ENCODE measurements around the gene MACROD2. TPM values are rescaled to one million over a fixed set of nuclear protein-coding genes. Genes with fewer than 3 reads are reported as not detected.

Gene MACROD2
- total RNA-seq, 1 experiment from 2014 or later: 0.02 TPM

DNA sequence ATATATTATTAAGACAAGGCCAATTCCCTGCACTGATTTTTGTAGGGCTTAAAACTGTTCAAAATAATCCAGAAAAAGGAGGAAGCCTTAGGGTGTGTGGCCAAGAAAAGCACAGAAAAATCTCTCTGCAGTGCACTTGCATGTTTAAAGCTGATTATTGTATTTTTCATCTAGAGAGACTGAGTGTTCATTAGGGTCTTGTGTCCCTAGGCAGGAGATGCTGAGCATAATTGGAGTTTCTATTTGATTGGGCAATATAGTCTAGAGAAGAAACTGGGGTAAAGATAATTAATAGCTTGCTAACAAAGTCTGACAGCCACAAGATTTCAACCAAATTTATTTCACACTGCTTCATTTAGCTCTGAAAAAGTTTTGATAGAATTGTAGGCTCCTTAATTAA, 339.7 kb downstream of the MACROD2 start:
- no peak for DNase-seq (ENCODE audit: low spot score)

DNA sequence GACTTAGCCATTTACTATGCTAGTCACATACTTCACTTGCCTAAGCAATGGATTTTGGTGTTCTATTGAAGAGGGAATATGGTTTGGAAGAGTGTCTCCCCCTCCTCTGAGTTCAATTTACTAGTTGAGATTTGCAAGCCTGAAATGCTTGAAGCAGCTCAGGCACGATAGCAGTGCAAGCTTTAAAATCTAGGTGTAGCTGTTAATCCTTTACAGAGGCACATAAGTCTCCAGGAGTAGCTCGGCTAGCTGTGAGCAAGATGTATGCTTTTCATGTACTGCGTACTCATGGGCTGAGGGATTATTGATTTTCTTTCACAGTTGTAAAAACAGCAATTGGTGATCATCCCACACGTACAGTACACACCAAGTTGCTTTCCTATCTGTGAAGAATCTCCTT, 341.4 kb downstream of the MACROD2 start:
- DNase-seq (ENCODE audit: low spot score): peak; percentile 5

DNA sequence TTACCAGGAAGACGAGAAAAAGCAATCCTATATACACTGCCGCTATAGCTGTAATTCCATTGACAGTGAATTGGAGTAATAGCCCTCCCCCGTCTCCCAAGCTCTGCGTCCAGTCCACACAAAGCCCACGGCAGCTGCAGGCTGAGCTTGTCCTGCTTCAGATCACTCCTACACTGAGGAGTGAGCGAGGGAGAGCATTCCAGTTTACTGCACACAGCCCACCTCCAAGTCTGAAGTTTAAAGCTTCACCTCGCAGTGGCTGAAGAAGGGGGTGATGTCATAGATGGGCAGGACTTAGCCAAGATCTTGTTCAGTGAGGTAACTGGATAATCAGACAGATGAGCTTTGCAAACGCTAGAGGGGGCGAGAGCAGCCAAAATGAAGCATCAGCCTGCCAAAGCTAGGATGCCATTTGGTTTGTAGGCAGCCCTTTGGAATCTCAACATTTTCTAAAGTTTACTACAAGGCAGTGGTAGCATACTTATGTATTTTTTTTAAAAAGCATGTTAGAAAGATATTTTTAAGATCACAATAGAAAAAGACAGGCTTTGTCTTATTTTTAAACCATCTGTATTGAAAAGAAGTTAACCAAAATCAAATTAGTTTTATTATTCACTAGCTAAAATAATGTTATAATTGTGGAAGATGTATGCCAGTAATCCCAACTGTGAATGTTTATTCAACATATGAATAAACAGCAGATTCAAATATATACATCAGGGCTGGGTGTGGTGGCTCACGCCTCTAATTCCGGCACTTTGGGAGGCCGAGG, 342.3 kb downstream of the MACROD2 start, which contains the start of gene FLRT3:
FLRT3 (minus strand) TSS at position 213 of the 772 bp plus-strand sequence. CDS start 10,106 bp downstream, outside the sequence.
- peak; percentile 93 for DNase-seq (ENCODE audit: low spot score)

DNA sequence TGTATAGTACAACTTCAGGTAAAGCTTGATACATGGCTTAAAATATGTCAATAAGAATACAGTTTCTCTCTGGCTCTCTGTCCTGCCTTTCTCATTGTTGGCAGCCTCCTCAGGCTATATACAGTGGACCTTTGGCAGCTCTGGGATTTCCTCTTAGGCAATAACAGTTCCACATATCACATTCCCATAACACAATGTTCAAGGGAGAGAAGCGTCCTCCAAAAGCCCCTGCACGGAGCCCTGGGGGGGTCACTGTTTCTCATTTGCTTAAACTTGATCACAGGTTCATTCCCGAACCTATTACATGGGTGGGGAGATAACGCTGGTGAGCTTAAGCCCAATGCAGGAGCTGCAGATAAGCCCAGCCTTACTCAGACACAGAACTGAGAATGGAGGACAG, 346.5 kb downstream of the MACROD2 start:
- no peak for DNase-seq (ENCODE audit: low spot score)

DNA sequence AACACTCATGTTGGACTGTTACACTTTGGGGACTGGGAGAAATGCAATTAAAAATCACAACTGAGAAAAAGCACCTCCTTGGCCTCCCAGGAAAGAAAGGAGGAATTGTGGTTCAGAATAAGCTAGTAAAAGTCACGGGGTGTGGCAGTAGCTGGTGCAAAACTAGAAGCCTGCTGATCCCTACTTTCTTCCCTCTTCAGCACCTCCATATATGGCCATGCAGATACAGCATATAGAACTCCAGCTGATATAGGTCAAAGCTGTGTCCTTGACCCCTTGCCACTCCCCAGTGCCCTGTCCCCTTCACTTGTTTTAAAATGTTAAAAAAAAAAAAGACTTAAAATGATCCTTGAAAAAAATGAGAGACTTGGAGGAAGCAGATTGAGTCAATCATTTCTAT, 347.6 kb downstream of the MACROD2 start:
- DNase-seq (ENCODE audit: low spot score): no peak

- no peak for DNase-seq (ENCODE audit: low spot score)
These were observed 348.3 kb downstream of the MACROD2 start for GRCh38 chr20:14343491-14344065.

GRCh38 chr20:14344746-14345145, 349.4 kb downstream of the MACROD2 start:
- no peak for DNase-seq (ENCODE audit: low spot score)

GRCh38 chr20:14355791-14356190, 360.5 kb downstream of the MACROD2 start:
- no peak for DNase-seq (ENCODE audit: low spot score)

GRCh38 chr20:14360416-14360815, 365.1 kb downstream of the MACROD2 start:
- peak; percentile 25 for DNase-seq (ENCODE audit: low spot score)

DNA sequence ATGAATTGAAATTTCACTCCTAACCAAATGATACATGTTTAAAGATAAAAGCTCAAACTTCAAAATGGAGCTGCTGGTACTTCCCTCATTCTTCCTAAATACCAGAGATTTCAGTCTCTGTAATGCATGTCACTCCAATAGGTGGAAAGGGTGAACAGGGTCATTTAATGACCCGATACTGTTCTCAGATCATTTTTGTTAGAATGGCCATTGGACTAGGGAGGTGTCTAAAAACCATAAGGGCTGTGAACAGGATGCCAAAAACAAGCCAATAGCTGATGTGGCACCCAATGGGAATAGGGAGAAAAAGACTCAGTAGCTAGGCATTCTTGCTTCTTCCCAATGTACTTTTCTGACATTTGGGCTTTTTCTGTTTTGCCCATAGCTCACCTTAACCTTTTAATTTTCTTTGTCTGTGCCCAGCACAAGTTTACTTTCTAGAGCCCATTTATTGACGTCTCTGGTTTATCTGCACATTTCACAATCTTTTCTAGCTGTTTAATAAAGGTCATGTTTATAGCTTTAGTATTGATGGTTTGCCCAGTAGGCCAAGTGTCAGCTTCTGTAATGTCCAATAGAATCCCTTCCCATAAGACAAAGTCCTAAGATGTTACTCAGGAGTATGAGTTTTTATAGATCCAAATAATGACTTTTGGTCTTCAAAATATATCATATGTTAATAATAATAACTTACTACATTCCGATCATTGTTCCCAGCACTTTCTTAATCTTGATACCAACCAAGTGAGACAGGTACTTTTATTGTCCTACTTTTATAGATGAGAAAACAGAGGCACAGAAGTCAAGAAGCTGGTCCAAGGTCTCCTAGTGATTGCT, 366.4 kb downstream of the MACROD2 start:
- DNase-seq (ENCODE audit: low spot score): no peak

- DNase-seq (ENCODE audit: low spot score): no peak
These were observed 378.9 kb downstream of the MACROD2 start for GRCh38 chr20:14374196-14374595.

DNA sequence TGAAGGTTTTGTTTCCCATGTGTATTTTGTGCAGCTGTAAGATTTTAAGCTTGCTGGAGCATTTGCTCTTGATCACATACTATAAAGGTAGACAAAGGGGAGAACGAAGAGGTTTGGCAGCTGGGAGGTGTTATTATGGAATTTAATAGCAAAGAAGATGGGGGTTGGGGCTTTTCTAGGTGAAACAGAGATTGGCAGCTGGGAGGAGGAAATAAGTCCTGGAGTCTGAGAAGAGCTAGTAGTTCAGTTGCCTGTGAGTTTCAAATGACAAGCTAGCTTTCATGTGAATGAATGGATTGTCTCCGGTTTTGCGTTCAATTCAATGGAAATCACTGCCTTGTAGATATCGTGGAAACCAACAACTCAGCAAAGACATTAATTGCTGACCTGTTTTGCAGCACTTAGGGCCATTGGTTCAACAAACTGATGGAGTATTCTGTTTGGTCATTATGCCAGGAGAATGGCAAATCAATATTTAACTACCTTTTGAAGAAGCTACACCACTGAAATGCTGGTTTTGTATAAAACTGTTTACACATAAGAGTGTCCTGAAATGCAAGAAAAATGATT, 380.2 kb downstream of the MACROD2 start:
- DNase-seq (ENCODE audit: low spot score): no peak

- DNase-seq (ENCODE audit: low spot score): no peak
These were observed 383.0 kb downstream of the MACROD2 start for GRCh38 chr20:14378326-14378725.

GRCh38 chr20:14383335-14383734, 388.0 kb downstream of the MACROD2 start:
- no peak for DNase-seq (ENCODE audit: low spot score)

DNA sequence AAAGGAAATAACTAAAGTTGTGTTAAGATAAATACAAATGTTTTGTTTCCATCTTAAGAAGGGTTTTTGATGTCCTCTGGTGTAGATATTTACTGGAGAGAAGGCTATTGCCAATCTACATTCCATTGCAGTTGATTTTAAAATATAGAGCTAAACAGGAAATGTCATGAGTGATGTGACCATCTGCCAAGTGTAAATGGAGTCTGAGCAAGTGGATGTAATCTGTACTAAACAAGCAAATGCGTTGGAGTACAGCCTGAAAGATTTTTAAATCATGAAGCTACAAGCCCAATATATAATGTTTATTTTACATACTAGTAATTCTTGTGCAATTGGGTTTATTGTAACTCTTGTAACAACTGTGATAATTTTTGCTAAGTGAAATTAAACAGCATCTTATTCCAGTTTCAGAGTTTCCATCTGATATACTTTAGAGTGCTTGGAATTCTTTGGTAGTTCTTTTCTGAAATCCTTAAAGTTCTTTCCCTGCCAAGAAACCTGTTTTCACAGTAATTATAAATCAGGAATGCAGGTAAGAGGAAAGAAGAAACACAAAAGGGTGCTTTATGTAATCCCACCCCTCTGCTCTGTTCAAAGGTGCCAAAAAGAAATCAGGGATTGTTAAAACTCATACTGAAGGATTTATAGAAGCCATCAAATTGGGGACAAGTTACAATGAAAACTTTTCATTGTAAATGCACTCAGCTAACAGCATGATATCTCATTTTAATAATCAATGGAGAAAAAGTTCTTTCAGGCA, 389.3 kb downstream of the MACROD2 start:
- no peak for DNase-seq (ENCODE audit: low spot score)

GRCh38 chr20:14385176-14385740, 389.9 kb downstream of the MACROD2 start:
- no peak for DNase-seq (ENCODE audit: low spot score)

DNA sequence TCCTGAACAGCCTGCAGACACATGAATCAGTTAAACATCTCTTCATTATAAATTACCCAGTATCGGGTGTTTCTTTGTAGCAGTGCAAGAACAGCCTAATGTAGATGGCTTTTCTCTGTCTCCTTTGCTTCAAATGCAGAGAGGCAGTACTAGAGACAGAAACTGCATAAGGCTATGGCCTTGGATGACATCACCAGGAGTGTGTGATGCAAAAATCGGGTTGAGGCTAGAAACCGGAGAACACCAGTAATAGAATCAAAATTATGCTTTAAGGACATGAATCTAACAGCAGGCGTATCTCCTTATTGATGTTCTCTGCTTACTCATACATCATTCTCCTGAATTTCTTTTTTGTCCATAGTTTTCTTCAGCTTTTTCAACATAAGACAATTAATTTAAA, 391.4 kb downstream of the MACROD2 start:
- no peak for DNase-seq (ENCODE audit: low spot score)

DNA sequence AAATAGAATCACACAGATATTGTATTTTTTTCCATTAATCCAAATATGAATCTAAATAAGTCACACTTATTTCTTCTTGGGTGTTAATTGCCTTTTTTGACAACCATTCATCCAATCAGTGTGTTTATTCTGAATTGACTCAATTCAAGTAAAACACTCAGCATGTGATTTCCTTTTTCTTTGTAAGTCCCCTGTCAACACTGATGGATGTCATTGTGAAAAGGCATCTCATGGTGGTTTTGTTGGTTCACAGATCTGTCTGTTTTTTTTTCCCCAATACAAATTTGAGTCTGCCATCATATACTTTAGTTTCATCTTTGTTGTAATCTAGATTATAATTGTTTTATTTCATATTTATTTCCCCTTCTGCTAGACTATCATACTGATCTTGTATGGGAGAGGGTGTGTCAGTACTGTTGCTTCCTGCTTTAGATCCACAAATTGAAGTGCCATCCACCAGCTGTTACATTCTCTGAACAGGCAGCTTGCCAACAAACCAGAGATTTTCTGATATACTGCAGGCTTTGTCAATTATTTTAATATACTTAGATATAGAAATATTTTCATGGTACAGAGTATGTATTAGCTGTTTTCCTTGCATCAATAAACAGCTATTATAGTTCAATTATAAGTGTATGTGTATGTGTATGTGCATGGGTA, 406.3 kb downstream of the MACROD2 start:
- DNase-seq (ENCODE audit: low spot score): no peak

DNA sequence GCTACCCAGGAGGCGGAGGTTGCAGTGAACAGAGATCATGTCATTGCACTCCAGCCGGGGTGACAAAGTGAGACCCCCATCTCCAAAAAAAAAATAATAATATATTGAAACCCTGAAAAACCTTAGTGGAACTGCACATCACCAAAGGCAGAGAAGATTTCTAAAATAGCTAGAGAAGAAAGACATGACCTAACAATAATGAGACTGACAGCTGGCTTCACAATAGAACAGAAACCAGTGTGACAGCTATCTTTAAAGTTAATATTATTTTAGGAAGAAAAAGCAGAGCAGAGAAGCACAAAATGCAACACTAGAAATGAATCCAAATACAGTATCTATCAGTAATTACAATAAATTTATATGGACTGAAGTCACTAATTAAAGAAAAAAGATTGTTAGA, 409.2 kb downstream of the MACROD2 start:
- DNase-seq (ENCODE audit: low spot score): no peak

DNA sequence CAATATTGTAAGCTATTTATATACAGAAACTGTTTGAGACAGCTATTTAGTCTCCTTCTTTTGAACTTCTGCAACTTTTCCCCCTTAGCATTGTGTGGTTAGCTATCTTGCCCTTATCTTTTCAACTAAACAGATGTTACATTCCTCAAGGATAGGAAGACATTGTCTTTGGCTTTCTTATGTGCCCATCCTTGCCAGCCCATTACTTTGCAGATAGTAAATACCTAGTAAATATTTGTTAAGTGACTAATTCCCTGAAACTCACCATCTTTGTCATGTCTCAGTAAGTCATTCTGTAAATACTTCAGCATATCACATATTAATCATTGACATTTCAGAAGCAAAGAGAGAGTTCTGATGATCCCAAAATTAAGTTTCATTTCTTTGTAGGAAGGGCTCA, 411.2 kb downstream of the MACROD2 start:
- peak; percentile 74 for DNase-seq (ENCODE audit: low spot score)

DNA sequence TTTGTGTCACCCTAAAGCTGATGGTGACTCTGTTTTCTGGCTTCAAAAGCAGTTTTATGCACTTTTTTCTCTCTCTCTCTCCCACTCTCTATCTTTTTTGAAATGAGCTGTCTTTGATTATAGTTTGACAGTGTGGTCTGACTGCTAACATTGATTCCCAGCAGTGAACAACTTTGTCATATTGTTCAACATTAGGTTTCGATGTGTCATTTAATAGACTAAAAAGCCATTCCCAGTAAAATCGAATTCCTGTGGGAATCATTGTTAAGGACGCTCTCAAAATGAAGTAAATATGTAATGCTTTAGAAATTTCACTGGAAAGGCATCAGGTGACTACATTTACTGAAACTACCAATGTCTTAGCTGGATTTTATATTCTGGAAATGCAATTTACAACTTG, 412.0 kb downstream of the MACROD2 start:
- no peak for DNase-seq (ENCODE audit: low spot score)
